Lower leg skin (tissue), 3 donors: ENCODE data around the gene RNF11.

ENCODE experiments used
- CTCF ChIP-seq, 3 donors: fragments of 450-650 bp; IDR thresholded peaks; one replicate each; pipeline ENCODE4 v1.5.1; 2016; ENCODE audit warnings: antibody characterized with exemption in 3 of 3, mild to moderate bottlenecking in 3 of 3, moderate library complexity in 2 of 3
- POLR2A ChIP-seq, 2 donors: fragments of 450-650 bp; IDR thresholded peaks; one replicate each; pipeline ENCODE4 v1.6.1; 2016 to 2017; ENCODE audit warnings: antibody characterized with exemption in 2 of 2, mild to moderate bottlenecking in 1 of 2, moderate library complexity in 1 of 2

GRCh38 chr1:51302270-51302669 is 66.2 kb downstream of the RNF11 start:
- TF ChIP-seq POLR2A (IDR thresholded peaks at IDR 0.05): no peak
- no peak for TF ChIP-seq CTCF (IDR thresholded peaks at IDR 0.05)
